ENCODE data around the gene SYNE1.

SYNE1 gene

DNA sequence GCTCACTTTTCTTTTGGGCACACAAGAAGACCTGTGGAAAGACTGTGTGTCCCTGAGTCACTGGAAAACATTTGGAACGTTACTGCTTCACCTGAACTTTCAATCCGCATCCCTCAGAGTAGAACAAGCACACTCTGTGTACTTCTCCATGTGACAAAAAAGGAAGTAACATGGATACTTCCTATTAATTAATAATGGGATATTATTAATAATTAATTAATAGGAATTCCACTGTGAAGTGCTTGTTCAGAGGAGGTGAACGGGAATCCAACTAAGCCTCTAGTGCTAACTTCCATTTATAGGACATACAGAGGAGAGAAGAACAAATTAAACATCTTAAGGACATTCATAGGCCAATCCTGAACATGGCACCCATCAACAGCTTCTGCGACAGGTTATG lies 407.8 kb downstream of the SYNE1 start:
- no peak for DNase-seq
- in situ Hi-C loops (cut with MboI; ENCODE audit: low pct_unique_long_range_greater_than_20kb, low sequenced_read_pairs) = no loop called here

DNA sequence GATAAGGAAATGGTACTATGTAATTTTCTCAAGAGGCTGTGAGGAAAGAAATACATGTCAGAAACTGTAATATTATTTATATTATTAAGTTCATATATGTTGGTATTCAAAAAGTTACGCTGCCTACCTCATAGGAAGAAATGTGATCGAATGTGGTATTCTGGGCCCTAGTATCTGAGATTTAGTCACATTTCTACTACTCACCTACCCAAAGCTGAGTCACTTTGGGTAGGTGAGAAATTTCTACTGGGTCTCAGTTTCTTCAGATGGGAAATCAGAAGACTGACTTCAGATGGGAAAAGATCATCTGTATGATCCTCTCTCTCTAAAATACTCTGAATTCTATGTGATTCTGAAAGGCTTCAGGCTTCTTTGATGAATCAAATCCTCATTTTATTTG lies 411.0 kb downstream of the SYNE1 start:
- DNase-seq = no peak
- in situ Hi-C loops (cut with MboI; ENCODE audit: low pct_unique_long_range_greater_than_20kb, low sequenced_read_pairs) = no loop called here

DNA sequence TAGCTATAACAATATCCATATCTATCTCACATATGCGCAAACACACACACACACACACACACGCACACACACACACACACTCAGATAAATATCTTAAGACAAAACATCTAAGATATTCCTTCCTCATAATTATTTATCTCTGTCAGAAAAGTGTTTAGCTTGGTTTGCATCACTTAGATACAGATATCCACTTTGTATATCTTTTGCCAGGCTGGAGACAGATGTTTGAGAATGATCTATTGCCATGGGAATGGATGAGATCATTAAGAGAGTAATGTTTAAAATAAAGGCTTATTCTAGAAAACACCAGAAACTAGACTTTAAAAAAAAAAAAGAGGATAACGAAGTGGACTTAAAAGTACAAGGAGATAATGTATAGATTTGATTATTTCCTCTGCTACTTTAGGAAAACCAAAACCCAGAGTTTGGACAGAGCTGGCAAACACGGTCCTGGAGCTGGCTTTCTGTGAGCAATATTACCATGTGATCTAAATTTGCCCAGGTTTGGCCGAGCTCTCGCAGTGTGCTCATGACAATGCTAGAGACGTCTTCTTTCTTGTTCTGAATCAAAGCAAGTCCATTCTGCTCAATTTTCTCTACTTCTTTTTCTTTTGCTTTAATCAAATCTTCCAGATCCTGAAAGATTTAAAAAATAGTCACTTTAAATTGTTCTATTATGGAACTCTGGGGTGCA lies 411.8 kb downstream of the SYNE1 start:
- no peak for DNase-seq
- in situ Hi-C loops (cut with MboI; ENCODE audit: low pct_unique_long_range_greater_than_20kb, low sequenced_read_pairs) = no loop called here

DNA sequence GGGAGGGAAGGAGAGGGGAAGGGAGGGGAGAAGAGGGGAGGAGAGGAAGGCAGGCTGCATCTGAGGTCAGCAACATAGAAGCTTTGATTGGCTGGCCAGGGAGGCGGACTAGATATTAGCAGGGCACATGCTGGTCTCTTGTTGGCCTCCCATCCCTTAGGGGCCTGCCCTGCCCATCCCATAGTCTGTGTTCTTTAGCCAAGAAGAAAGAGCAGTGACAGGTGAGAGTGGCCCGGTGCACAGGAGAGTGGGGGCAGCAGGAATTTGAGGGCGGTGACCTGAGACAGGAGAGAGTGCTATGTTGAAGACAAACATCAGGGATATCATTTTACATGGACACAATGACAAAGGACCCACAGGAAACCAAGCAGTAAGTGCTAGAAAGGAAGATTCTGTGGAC lies 413.5 kb downstream of the SYNE1 start:
- no peak for DNase-seq
- in situ Hi-C loops (cut with MboI; ENCODE audit: low pct_unique_long_range_greater_than_20kb, low sequenced_read_pairs) = no loop called here

DNA sequence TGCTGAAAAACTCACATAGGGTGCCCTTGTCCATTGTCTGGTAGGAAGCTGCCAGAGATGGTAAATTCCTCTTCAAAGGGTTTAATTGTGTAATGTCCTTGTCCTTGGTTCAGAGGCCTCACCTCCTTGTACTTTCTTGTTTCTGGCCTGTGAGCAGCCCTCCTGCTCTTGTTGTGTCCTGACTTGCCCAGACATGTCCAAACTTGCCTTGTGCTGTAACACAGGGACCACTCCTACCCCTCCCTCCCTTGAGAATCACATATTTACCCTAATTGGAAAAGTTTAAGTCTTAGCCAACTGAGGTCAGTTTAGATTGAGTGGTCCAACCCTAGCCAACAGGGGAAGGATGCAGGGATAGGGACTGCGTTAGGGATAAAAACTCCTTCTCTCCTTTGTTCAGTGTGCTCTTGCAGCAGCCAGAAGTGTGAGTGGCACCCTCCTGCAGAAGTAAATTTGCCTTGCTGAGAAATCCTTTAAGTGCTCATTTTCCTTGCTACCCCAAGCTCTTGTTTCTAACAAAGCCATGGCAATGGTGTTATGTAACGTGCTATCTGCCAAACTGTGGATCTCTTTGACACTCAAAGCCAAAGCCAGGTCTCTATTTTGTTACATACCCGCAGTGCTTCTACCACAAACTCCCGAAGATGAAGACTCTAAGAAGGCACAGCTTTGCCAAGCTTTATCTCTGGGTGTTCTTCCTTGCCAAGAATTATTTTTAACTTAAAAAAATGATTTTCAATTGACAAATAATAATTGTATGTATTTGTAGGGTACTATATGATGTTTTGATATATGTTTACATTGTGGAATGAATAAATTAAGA lies 415.1 kb downstream of the SYNE1 start:
- peak; percentile 38 for DNase-seq
- in situ Hi-C loops (cut with MboI; ENCODE audit: low pct_unique_long_range_greater_than_20kb, low sequenced_read_pairs) = no loop called here

GRCh38 chr6:152220786-152221185 lies 416.4 kb downstream of the SYNE1 start:
- no peak for DNase-seq
- in situ Hi-C loops (cut with MboI; ENCODE audit: low pct_unique_long_range_greater_than_20kb, low sequenced_read_pairs) = no loop called here

GRCh38 chr6:152218887-152219286 lies 418.3 kb downstream of the SYNE1 start:
- in situ Hi-C loops (cut with MboI; ENCODE audit: low pct_unique_long_range_greater_than_20kb, low sequenced_read_pairs) = no loop called here
- DNase-seq = no peak

- in situ Hi-C loops (cut with MboI; ENCODE audit: low pct_unique_long_range_greater_than_20kb, low sequenced_read_pairs) = no loop called here
- DNase-seq = no peak
Observed at GRCh38 chr6:152212437-152212836, 424.7 kb downstream of the SYNE1 start.

GRCh38 chr6:152209211-152209610 lies 428.0 kb downstream of the SYNE1 start:
- in situ Hi-C loops (cut with MboI; ENCODE audit: low pct_unique_long_range_greater_than_20kb, low sequenced_read_pairs) = no loop called here
- DNase-seq = no peak

DNA sequence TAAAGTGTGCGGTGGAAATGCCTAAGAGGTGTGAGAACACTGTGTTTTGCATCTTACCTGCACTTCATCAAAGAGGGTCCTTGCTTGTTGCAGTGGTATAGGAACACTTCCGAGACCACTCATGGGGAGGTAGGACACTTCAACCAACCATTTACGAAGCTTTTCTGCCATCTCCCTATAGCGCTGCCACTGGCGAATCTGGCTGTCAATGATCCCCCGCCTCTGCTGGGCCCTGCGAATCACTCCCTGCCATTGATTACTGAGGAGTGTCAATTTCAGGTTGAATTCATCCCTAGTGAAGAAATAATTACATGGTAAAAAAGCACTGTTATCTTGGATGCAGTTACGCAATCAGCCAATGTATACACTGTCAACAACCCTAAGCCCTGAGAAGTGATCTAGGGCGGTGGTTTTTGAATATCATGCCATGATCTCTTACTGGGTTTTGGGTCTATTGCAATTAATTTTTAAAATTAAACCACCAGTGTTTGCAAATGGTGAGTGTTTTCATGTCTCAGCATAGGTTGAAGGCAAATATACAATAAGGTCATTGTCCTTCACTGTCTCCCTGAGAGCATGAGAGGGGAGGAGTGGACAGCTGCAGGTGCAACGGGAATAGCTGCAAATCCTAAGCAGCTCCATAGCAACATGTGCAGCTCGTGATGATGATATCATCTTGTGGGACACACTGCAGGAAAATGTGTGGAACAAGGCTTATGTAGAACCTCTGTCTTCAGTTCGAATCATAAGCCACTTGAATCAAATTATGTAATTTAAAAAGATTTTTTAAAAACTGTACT lies 429.0 kb downstream of the SYNE1 start:
- in situ Hi-C loops (cut with MboI; ENCODE audit: low pct_unique_long_range_greater_than_20kb, low sequenced_read_pairs) = no loop called here
- DNase-seq = no peak

- in situ Hi-C loops (cut with MboI; ENCODE audit: low pct_unique_long_range_greater_than_20kb, low sequenced_read_pairs) = no loop called here
- peak; percentile 15 for DNase-seq
Observed at GRCh38 chr6:152206072-152206818, 430.9 kb downstream of the SYNE1 start.

DNA sequence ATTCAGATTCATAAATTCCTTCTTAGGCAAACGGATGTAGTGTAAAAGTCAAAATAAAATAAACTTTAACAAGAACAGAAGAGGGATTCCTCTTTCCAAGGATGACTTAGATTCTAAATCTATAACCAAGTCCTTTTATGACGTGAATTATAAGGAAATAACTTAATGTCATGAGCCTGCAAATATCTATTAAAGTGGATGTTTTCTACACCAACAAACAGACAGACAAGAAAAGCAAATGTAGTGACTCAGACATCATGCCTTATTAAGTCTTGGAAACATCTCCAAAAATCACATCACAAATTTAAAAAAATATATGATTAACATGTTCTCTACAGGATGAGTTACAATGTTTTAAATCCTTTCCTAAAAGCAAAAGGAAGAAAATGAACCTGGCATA lies 432.6 kb downstream of the SYNE1 start:
- in situ Hi-C loops (cut with MboI; ENCODE audit: low pct_unique_long_range_greater_than_20kb, low sequenced_read_pairs) = no loop called here
- no peak for DNase-seq

GRCh38 chr6:152201120-152201519 lies 436.0 kb downstream of the SYNE1 start:
- DNase-seq = no peak
- in situ Hi-C loops (cut with MboI; ENCODE audit: low pct_unique_long_range_greater_than_20kb, low sequenced_read_pairs) = no loop called here

DNA sequence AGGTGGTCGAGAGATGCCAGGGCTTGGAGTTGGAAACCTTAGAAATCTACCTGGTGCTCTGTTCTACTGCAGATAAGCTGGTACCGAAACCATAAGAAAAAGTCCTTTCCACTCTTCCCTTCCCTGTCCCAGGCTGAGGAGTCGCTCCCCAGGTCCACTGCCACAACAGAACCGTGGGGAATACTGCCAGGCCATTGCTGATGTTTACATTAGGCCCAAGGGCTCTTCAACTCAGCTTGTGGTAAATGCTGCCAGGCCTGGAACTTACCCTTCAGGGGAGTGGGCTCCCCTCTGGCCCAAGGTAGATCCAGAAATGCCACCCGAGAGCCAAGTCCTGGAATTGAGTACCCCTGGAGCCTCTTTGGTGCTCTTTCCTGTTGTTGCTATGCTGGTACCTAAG lies 441.3 kb downstream of the SYNE1 start:
- no peak for DNase-seq
- in situ Hi-C loops (cut with MboI; ENCODE audit: low pct_unique_long_range_greater_than_20kb, low sequenced_read_pairs) = no loop called here

DNA sequence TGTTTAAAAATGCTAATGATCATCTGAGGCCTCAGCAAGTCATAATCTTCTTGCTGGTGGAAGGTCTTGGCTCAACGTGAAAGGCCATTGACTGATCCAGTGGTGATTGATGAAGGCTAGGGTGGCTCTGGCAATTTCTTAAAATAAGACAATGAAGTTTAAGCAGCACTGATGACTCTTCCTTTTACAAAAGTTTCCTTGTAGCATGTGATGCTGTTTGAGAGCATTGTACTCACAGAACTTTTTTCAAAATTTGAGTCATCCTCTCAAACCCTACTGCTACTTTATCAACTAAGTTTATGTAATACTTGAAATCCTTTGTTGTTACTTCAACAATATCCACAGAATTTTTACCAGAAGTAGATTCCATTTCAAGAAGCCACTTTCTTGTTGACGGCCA lies 447.4 kb downstream of the SYNE1 start:
- in situ Hi-C loops (cut with MboI; ENCODE audit: low pct_unique_long_range_greater_than_20kb, low sequenced_read_pairs) = no loop called here
- DNase-seq = no peak

DNA sequence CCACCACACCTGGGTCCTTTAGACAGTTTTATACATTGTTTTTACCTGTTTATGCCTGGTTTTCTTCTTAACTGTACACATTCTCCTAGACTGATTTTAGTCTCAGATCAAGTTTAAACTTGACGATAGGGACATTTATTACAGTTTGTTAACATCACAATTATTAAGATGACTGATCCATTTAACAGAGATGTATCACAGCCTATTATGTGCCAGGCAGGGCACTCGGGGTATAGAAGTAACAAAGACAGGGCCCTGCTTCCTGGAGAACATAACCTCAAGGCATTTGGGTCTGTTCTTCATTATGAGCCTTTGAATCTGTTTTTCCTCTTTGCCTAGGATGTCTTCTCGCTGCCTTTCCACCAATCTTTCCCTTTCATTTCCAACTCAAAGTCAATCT lies 449.2 kb downstream of the SYNE1 start:
- DNase-seq = no peak
- in situ Hi-C loops (cut with MboI; ENCODE audit: low pct_unique_long_range_greater_than_20kb, low sequenced_read_pairs) = no loop called here

DNA sequence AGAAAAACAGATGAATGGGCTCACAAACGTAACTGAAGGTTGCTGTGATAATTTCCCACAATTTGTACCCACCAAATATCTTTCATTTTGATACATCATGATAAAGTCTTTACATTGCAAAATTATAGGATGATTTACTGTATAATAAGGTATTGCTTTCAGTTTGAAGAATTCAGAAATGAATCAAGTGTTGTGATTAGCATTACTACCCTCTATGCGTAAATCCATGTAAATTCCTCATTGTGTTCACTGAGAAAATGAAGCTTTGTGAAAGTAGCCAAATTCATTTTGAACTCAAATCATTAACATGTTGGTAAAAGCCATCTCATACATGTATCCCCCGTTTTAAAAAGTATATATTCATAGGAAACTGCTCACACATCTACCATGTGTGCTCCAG lies 450.3 kb downstream of the SYNE1 start:
- in situ Hi-C loops (cut with MboI; ENCODE audit: low pct_unique_long_range_greater_than_20kb, low sequenced_read_pairs) = no loop called here

GRCh38 chr6:152184917-152185574 lies 452.1 kb downstream of the SYNE1 start:
- no peak for DNase-seq
- in situ Hi-C loops (cut with MboI; ENCODE audit: low pct_unique_long_range_greater_than_20kb, low sequenced_read_pairs) = no loop called here

More for the DNA sequence above, 450.3 kb downstream of the SYNE1 start:
- DNase-seq = no peak

- DNase-seq = no peak
- in situ Hi-C loops (cut with MboI; ENCODE audit: low pct_unique_long_range_greater_than_20kb, low sequenced_read_pairs) = no loop called here
Observed at GRCh38 chr6:152184573-152184916, 452.6 kb downstream of the SYNE1 start.

All from KBM-7 (cell line).